HG03521 (cell line): ENCODE measurements around the gene ACTRT2.

Experiments
- ATAC-seq: cut with Tn5 transposase; IDR thresholded peaks from one replicate; pipeline ENCODE4 v1.9.1; 2021; ENCODE audit warnings: mild to moderate bottlenecking, moderate library complexity; ENCODE audit not compliant: unreplicated experiment

Gene ACTRT2

GRCh38 chr1:2983706-2984398, 37.4 kb upstream of the ACTRT2 start:
- no peak for ATAC-seq

- ATAC-seq: no peak
Observed at GRCh38 chr1:2984399-2985061, 36.7 kb upstream of the ACTRT2 start.

GRCh38 chr1:2985067-2985561, 36.2 kb upstream of the ACTRT2 start:
- ATAC-seq: no peak

GRCh38 chr1:2985694-2986548, 35.3 kb upstream of the ACTRT2 start:
- ATAC-seq: no peak

- ATAC-seq: no peak
Observed at GRCh38 chr1:2986549-2987305, 34.5 kb upstream of the ACTRT2 start.

- ATAC-seq: no peak
Observed at GRCh38 chr1:2987773-2988172, 33.5 kb upstream of the ACTRT2 start.

GRCh38 chr1:2988256-2988655, 33.0 kb upstream of the ACTRT2 start:
- ATAC-seq: no peak

GRCh38 chr1:2989185-2989584, 32.1 kb upstream of the ACTRT2 start:
- no peak for ATAC-seq

GRCh38 chr1:2989976-2990375, 31.3 kb upstream of the ACTRT2 start:
- ATAC-seq: no peak

- ATAC-seq: no peak
Observed at GRCh38 chr1:2990376-2991115, 30.7 kb upstream of the ACTRT2 start.

GRCh38 chr1:2991753-2992495, 29.3 kb upstream of the ACTRT2 start:
- ATAC-seq: no peak

GRCh38 chr1:2998503-2999100, 22.7 kb upstream of the ACTRT2 start:
- ATAC-seq: no peak

GRCh38 chr1:2999138-2999537, 22.1 kb upstream of the ACTRT2 start:
- ATAC-seq: no peak

- ATAC-seq: no peak
Observed at GRCh38 chr1:2999571-2999970, 21.7 kb upstream of the ACTRT2 start.

GRCh38 chr1:3000214-3000613, 21.1 kb upstream of the ACTRT2 start:
- ATAC-seq: no peak

- ATAC-seq: no peak
Observed at GRCh38 chr1:3000671-3001470, 20.4 kb upstream of the ACTRT2 start.

- ATAC-seq: no peak
Observed at GRCh38 chr1:3001471-3002348, 19.6 kb upstream of the ACTRT2 start.
